ENCODE results near the gene NSUN4.

- TF ChIP-seq CTCF (conservative IDR thresholded peaks at IDR 0.05 in 1 of 2, IDR thresholded peaks at IDR 0.05 in 1 of 2; ENCODE audit: low read depth in 1 of 2, low read length in 2 of 2), result no peak
- TF ChIP-seq EZH2 (IDR thresholded peaks at IDR 0.05; ENCODE audit: low read length, missing control alignments), result no peak
Observed at GRCh38 chr1:46404482-46405196, 64.0 kb downstream of the NSUN4 start.
